Measurements from ENCODE around the gene DDB1. TPM values are rescaled to one million over a fixed set of nuclear protein-coding genes. Genes with fewer than 3 reads are reported as not detected.

The DDB1 gene
- total RNA-seq, 4 donors from 2014 or later, result 175 to 215 (median 189) TPM

DNA sequence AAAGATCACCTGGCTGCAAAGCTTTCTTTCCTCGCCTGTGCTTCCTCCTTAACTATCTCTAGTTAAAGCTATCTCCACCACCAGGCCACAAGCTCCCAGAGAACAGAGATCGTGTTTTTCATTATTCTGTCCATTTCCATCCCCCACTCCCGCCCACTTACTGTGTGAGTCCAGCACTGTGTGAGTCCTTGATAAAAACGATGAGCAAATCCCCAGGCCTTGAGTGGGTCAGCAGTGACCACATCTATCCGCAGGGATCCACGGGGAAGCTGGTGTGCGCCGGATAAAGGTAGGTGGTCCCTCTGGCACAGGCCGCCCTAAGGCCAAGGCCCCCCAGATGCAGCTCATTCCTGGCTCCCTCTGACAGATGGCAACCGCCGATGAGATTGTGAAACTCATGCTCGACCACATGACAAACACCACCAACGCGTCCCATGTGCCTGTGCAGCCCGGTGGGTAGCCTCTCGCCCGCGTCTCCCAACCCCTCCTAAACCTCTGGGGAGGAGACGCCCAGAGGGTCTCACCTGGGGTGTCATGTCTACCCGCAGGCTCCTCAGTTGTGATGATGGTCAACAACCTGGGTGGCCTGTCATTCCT is 9.4 kb upstream of the DDB1 start:
- no peaks in the 10 kb centered on the region for H3K9me3 ChIP-seq
- intact Hi-C loops (cut with DNase I; ENCODE audit: low total_unique reads), result no loop called here

DNA sequence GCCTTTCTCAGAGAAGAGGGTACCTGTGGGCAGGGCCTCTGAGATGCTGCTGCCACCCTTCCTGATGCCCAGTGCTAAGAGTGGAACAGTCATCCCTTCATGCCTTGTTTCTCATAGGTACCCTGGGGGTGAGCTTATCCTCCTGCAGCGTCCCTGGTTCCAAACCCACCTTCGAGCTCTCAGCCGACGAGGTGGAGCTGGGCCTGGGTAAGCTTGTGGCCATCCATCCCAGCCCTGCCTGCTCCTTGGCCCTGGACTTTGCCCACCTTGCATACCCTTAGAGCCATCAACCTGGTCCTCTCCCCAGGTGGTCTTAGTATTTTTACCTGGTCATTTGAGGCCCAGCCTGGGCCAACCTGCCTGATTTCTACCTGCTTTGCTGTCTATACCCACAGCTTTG is 8.8 kb upstream of the DDB1 start:
- Histone ChIP-seq H3K36me3 (peaks cover 0 to 16% of the 10 kb centered on the region in 2 donors), H3K27me3 (no peaks in the 10 kb centered on the region), H3K9me3 (no peaks in the 10 kb centered on the region), H3K4me3 (no peak overlapping the region), H3K27ac (no peak overlapping the region), H3K4me1 (no peaks in the 10 kb centered on the region)
- ATAC-seq (no peak), DNase-seq (no peak)
- intact Hi-C loops (cut with DNase I; ENCODE audit: low total_unique reads), result no loop called here
- TF ChIP-seq, protein P1, sequence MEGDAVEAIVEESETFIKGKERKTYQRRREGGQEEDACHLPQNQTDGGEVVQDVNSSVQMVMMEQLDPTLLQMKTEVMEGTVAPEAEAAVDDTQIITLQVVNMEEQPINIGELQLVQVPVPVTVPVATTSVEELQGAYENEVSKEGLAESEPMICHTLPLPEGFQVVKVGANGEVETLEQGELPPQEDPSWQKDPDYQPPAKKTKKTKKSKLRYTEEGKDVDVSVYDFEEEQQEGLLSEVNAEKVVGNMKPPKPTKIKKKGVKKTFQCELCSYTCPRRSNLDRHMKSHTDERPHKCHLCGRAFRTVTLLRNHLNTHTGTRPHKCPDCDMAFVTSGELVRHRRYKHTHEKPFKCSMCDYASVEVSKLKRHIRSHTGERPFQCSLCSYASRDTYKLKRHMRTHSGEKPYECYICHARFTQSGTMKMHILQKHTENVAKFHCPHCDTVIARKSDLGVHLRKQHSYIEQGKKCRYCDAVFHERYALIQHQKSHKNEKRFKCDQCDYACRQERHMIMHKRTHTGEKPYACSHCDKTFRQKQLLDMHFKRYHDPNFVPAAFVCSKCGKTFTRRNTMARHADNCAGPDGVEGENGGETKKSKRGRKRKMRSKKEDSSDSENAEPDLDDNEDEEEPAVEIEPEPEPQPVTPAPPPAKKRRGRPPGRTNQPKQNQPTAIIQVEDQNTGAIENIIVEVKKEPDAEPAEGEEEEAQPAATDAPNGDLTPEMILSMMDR (IDR thresholded peaks at IDR 0.05 in 4 of 5, conservative IDR thresholded peaks at IDR 0.05 in 1 of 5), result no peak
- TF ChIP-seq POLR2A (IDR thresholded peaks at IDR 0.05), result no peak
- in situ Hi-C loops (cut with MboI; ENCODE audit: low sequenced_read_pairs in 4 of 4), result no loop called here

More for the DNA sequence above, 9.4 kb upstream of the DDB1 start:
- DNase-seq (no peak), ATAC-seq (no peak)
- Histone ChIP-seq H3K27ac (no peak overlapping the region), H3K4me3 (no peak overlapping the region), H3K36me3 (peaks cover 0 to 16% of the 10 kb centered on the region in 2 donors), H3K4me1 (no peaks in the 10 kb centered on the region), H3K27me3 (no peaks in the 10 kb centered on the region)
- in situ Hi-C loops (cut with MboI; ENCODE audit: low sequenced_read_pairs in 4 of 4), result no loop called here
- TF ChIP-seq, protein P1 (IDR thresholded peaks at IDR 0.05 in 4 of 5, conservative IDR thresholded peaks at IDR 0.05 in 1 of 5), result no peak
- TF ChIP-seq POLR2A (IDR thresholded peaks at IDR 0.05), result no peak

DNA sequence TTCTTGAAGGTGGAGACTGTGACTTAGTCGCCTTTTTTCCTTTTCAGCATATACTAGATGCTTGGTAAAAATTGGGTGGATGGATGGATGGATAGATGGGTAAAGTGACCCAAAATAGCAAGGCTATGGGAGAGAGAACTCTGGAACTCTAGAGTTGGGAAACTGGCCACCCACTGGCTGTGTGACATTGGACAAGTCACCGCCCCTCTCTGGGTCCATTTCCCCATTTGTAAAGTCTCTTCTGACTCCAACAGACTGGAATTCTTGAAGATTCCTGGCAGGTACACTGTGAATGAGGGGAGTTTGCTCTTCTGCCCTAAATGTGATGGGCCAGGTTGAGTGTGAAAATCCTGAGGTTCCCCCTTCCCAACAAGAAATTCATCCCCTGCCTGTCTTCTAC is 8.1 kb upstream of the DDB1 start:
- H3K4me3 ChIP-seq, result no peak overlapping the region
- no peak overlapping the region for H3K27ac ChIP-seq
- no peak for TF ChIP-seq POLR2A (IDR thresholded peaks at IDR 0.05)
- TF ChIP-seq, protein P1 (IDR thresholded peaks at IDR 0.05 in 4 of 5, conservative IDR thresholded peaks at IDR 0.05 in 1 of 5), result no peak
- no peaks in the 10 kb centered on the region for H3K27me3 ChIP-seq
- ATAC-seq (no peak), DNase-seq (no peak)
- intact Hi-C loops (cut with DNase I; ENCODE audit: low total_unique reads) (no loop called here), in situ Hi-C loops (cut with MboI; ENCODE audit: low sequenced_read_pairs in 4 of 4) (no loop called here)
- no peaks in the 10 kb centered on the region for H3K9me3 ChIP-seq
- H3K36me3 ChIP-seq, result peaks cover 0 to 16% of the 10 kb centered on the region in 2 donors
- no peaks in the 10 kb centered on the region for H3K4me1 ChIP-seq

GRCh38 chr11:61339490-61339878 is 6.6 kb upstream of the DDB1 start:
- Histone ChIP-seq H3K4me3 (no peak overlapping the region), H3K4me1 (peaks cover 0 to 5% of the 10 kb centered on the region in 2 donors), H3K9me3 (no peaks in the 10 kb centered on the region), H3K27me3 (no peaks in the 10 kb centered on the region), H3K27ac (no peak overlapping the region), H3K36me3 (peaks cover 0 to 16% of the 10 kb centered on the region in 2 donors)
- DNase-seq (no peak), ATAC-seq (no peak)
- intact Hi-C loops (cut with DNase I; ENCODE audit: low total_unique reads), result no loop called here
- in situ Hi-C loops (cut with MboI; ENCODE audit: low sequenced_read_pairs in 4 of 4), result loop anchor here (5.0 kb wide), 1 partner anchor 48 kb away; no protein-coding TSS in a partner anchor
- no peak for TF ChIP-seq POLR2A (IDR thresholded peaks at IDR 0.05)
- TF ChIP-seq, protein P1 (IDR thresholded peaks at IDR 0.05 in 4 of 5, conservative IDR thresholded peaks at IDR 0.05 in 1 of 5), result no peak

Measured in gastrocnemius medialis (tissue), 4 donors.